H1 (cell line): ENCODE data around the gene NIT2. TPM values are rescaled to one million over a fixed set of nuclear protein-coding genes. Genes with fewer than 3 reads are reported as not detected.

Experiments used
- BRCA1 ChIP-seq: IDR thresholded peaks from 2 replicates; pipeline ENCODE4 v1.6.1; 2012; ENCODE audit warnings: low read depth, low read length, improper control_type of control experiment
- CTBP2 ChIP-seq: IDR thresholded peaks from 2 replicates; pipeline ENCODE4 v1.7.0; 2011; ENCODE audit warnings: borderline replicate concordance, mild to moderate bottlenecking, moderate library complexity, mixed read lengths, low read length; ENCODE audit not compliant: insufficient read depth, insufficient read length
- CTCF ChIP-seq, 3 experiments: IDR thresholded peaks; 1 replicate in 2 of 3; 2 replicates in 1 of 3; pipeline versions ENCODE4 v1.5.1 to v1.6.1; 2011; ENCODE audit warnings: low read length in 3 of 3, mild to moderate bottlenecking in 3 of 3, inconsistent platforms in 2 of 3, low read depth in 1 of 3, moderate library complexity in 1 of 3; ENCODE audit not compliant: insufficient read depth in 1 of 3; ENCODE audit errors: control extremely low read depth in 1 of 3
- EP300 ChIP-seq, 2 experiments: IDR thresholded peaks; 1 replicate in 1 of 2; 2 replicates in 1 of 2; pipeline ENCODE4 v1.6.1; 2011 to 2012; ENCODE audit warnings: low read depth in 2 of 2, low read length in 2 of 2, mild to moderate bottlenecking in 2 of 2, borderline replicate concordance in 1 of 2, inconsistent platforms in 1 of 2, moderate library complexity in 1 of 2
- JUN ChIP-seq: IDR thresholded peaks from 2 replicates; pipeline ENCODE4 v1.6.1; 2011; ENCODE audit warnings: low read depth, mild to moderate bottlenecking, improper control_type of control experiment, low read length
- RNF2 ChIP-seq: fragments of 200-900, 300-1000 bp; sonication (generic); IDR thresholded peaks from 2 replicates; pipeline ENCODE4 v1.7.1; 2016; ENCODE audit warnings: borderline replicate concordance, low read depth, mild to moderate bottlenecking, antibody characterized with exemption, low read length; ENCODE audit not compliant: poor library complexity, severe bottlenecking; ENCODE audit errors: missing control alignments
- SP2 ChIP-seq: IDR thresholded peaks from 2 replicates; pipeline ENCODE4 v1.6.1; 2012; ENCODE audit warnings: mild to moderate bottlenecking, low read length, inconsistent platforms
- TBP ChIP-seq: IDR thresholded peaks from 2 replicates; pipeline ENCODE4 v1.6.1; 2011; ENCODE audit warnings: low read depth, low read length, improper control_type of control experiment
- TEAD4 ChIP-seq: IDR thresholded peaks from 2 replicates; pipeline ENCODE4 v1.6.1; 2012; ENCODE audit warnings: low read depth, low read length, inconsistent platforms, mixed read lengths
- polyA plus RNA-seq, 7 experiments: library from polyadenylated mRNA; depleted of rRNA in 3 of 7; stranded (reverse) in 5 of 7; unstranded in 2 of 7; fragments of >200 nt in 5 of 7; fragments of 200-250 nt in 2 of 7; gene quantifications; 1 replicate in 5 of 7; 2 replicates in 1 of 7; 4 replicates in 1 of 7; pipeline versions ENCODE4 v1.2.1 to v1.2.3, GENCODE V29; 2011 to 2013; ENCODE audit warnings: missing spikeins in 2 of 7, mixed read lengths in 2 of 7
- total RNA-seq: library from RNA; stranded (reverse); fragmentation: NEBNext Ultra II Directional; extraction: Animal tissue kit (Norgen Biotek cat#: 25700); gene quantifications from 2 replicates; pipeline ENCODE4 v1.2.1, GENCODE V29; 2021

NIT2 gene
- total and polyA plus RNA-seq, 2 of the 8 experiments (the other 6 are each of a cell fraction or from before 2014, with no cell fraction given), result 15.2 to 25.3 TPM

GRCh38 chr3:100333970-100334487 is 528 bp upstream of the NIT2 start (continued):
- TF ChIP-seq CTBP2, result no peak
- no peak for TF ChIP-seq SP2
- no peak for TF ChIP-seq TEAD4
- no peak for TF ChIP-seq EP300 (IDR thresholded peaks at IDR 0.05; ENCODE audit: borderline replicate concordance in 1 of 2, low read depth in 2 of 2, low read length in 2 of 2)
- TF ChIP-seq JUN, result no peak
- no peak for TF ChIP-seq CTCF (IDR thresholded peaks at IDR 0.05; ENCODE audit: control extremely low read depth in 1 of 3, insufficient read depth in 1 of 3, low read depth in 1 of 3, low read length in 3 of 3)
- TF ChIP-seq RNF2, result no peak
- no peak for TF ChIP-seq TBP
- no peak for TF ChIP-seq BRCA1
